ENCODE results near the gene TOM1L2. TPM values are rescaled to one million over a fixed set of nuclear protein-coding genes. Genes with fewer than 3 reads are reported as not detected.
A peak's percentile ranks its signal among the peaks of the same experiment; 100 is the strongest.

Gene TOM1L2
- total RNA-seq, 1 donor from 2014 or later = 18.3 TPM

- TF ChIP-seq CTCF (IDR thresholded peaks at IDR 0.05) = peak; percentile 84
- H3K36me3 Mint-ChIP-seq (ENCODE audit: low read depth) = no peaks in the 10 kb centered on the region
- DNase-seq = peak; percentile 65
- no peaks in the 10 kb centered on the region for H3K27me3 Mint-ChIP-seq
- H3K4me3 Mint-ChIP-seq = no peak overlapping the region
- intact Hi-C loops (cut with micrococcal nuclease) = loop anchor here (1.0 to 5.0 kb wide), 8 partner anchors 24 to 503 kb away; partner anchors contain the start of genes RAI1 and SREBF1
- no peak overlapping the region for H3K27ac Mint-ChIP-seq
- peak; percentile 99 for ATAC-seq (ENCODE audit: low read depth)
- ChIA-PET CTCF (interaction anchor here (0.7 to 10.1 kb wide), 10 partner anchors 10 to 180 kb away, joined by 4 to 76 read pairs (median 6); partner anchors contain the start of gene SREBF1), POLR2A (interaction anchor here (1.7 kb wide), 1 partner anchor 178 kb away, joined by 12 read pairs; no protein-coding TSS in a partner anchor)
- H3K4me1 Mint-ChIP-seq = no peaks in the 10 kb centered on the region
- no peaks in the 10 kb centered on the region for H3K9me3 Mint-ChIP-seq
Measured at GRCh38 chr17:17859909-17860765, 112.1 kb downstream of the TOM1L2 start.

GRCh38 chr17:17857496-17857895 lies 114.7 kb downstream of the TOM1L2 start:
- Mint-ChIP-seq H3K9me3 (no peaks in the 10 kb centered on the region), H3K36me3 (ENCODE audit: low read depth) (no peaks in the 10 kb centered on the region), H3K27me3 (no peaks in the 10 kb centered on the region), H3K4me1 (no peaks in the 10 kb centered on the region), H3K4me3 (no peak overlapping the region), H3K27ac (no peak overlapping the region)
- intact Hi-C loops (cut with micrococcal nuclease) = no loop called here
- TF ChIP-seq CTCF (IDR thresholded peaks at IDR 0.05) = no peak
- no peak for DNase-seq
- ChIA-PET POLR2A (interaction anchor here (0.9 kb wide), 1 partner anchor 24 kb away, joined by 4 read pairs; no protein-coding TSS in a partner anchor), CTCF (interaction anchor here (0.8 to 10.1 kb wide), 3 partner anchors 12 to 178 kb away, joined by 3 to 76 read pairs (median 3); no protein-coding TSS in a partner anchor)
- no peak for ATAC-seq (ENCODE audit: low read depth)

- ChIA-PET POLR2A (interaction anchor here (1.2 kb wide), 1 partner anchor 41 kb away, joined by 3 read pairs; no protein-coding TSS in a partner anchor), CTCF (interaction anchor here (0.9 to 10.1 kb wide), 2 partner anchors 43 to 177 kb away, joined by 3 to 76 read pairs; no protein-coding TSS in a partner anchor)
- DNase-seq (no peak), ATAC-seq (ENCODE audit: low read depth) (no peak)
- intact Hi-C loops (cut with micrococcal nuclease) = no loop called here
- Mint-ChIP-seq H3K36me3 (ENCODE audit: low read depth) (no peaks in the 10 kb centered on the region), H3K4me3 (no peak overlapping the region), H3K27ac (no peak overlapping the region), H3K9me3 (no peaks in the 10 kb centered on the region), H3K27me3 (no peaks in the 10 kb centered on the region), H3K4me1 (peaks cover 3% of the 10 kb centered on the region)
- TF ChIP-seq CTCF (IDR thresholded peaks at IDR 0.05) = no peak
Measured at GRCh38 chr17:17856386-17856785, 115.8 kb downstream of the TOM1L2 start.

- H3K4me1 Mint-ChIP-seq = peaks cover 6% of the 10 kb centered on the region
- ChIA-PET POLR2A (interaction anchor here (1.2 kb wide), 1 partner anchor 40 kb away, joined by 3 read pairs; no protein-coding TSS in a partner anchor), CTCF (interaction anchor here (10.1 kb wide), 1 partner anchor 42 kb away, joined by 76 read pairs; no protein-coding TSS in a partner anchor)
- H3K27ac Mint-ChIP-seq = no peak overlapping the region
- no peaks in the 10 kb centered on the region for H3K9me3 Mint-ChIP-seq
- no peak overlapping the region for H3K4me3 Mint-ChIP-seq
- no peak for TF ChIP-seq CTCF (IDR thresholded peaks at IDR 0.05)
- no peaks in the 10 kb centered on the region for H3K27me3 Mint-ChIP-seq
- H3K36me3 Mint-ChIP-seq (ENCODE audit: low read depth) = no peaks in the 10 kb centered on the region
- intact Hi-C loops (cut with micrococcal nuclease) = no loop called here
- DNase-seq (no peak), ATAC-seq (ENCODE audit: low read depth) (no peak)
Measured at GRCh38 chr17:17855976-17856375, 116.2 kb downstream of the TOM1L2 start.

Data from activated B cell treated with CpG ODN at 0.5 μM for 24 hours (primary cell).